Right renal cortex interstitium (tissue), 3 donors: ENCODE data around the gene SENP5. TPM values are rescaled to one million over a fixed set of nuclear protein-coding genes. Genes with fewer than 3 reads are reported as not detected.

Experiments used
- DNase-seq, 3 donors: peaks; one replicate each; pipeline ENCODE4 v3.0.0-alpha.2; 2013; ENCODE audit warnings: low read depth in 3 of 3, low spot score in 2 of 3
- polyA plus RNA-seq, 3 donors: library from polyadenylated mRNA; unstranded; fragments of 120-200 nt; gene quantifications; one replicate each; pipeline ENCODE4 v1.2.1, GENCODE V29; 2013; ENCODE audit not compliant: insufficient read length in 3 of 3

The SENP5 gene
- polyA plus RNA-seq, 3 donors = 17.0 to 20.0 (median 19.4) TPM

DNA sequence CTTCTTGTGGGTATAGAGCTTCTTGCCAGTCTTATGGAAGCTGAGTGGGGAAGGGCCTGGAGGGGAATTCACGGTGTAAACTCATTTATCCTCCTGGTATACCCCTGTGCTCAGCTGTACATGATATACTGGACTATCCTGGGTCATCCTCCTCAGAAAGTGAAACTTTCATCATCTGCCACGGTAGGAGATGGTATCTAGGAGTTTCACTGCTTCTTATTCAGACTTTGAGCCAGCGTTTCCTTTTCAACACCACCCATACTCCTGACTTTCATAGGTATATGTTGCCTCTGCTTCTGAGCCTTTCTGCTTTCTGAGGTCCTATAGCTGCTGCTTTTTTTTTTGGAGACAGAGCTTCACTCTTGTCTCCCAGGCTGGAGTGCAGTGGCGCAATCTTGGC, 15.6 kb downstream of the SENP5 start:
- no peak for DNase-seq

- no peak for DNase-seq
These were observed 18.4 kb downstream of the SENP5 start for GRCh38 chr3:196886144-196886543.

DNA sequence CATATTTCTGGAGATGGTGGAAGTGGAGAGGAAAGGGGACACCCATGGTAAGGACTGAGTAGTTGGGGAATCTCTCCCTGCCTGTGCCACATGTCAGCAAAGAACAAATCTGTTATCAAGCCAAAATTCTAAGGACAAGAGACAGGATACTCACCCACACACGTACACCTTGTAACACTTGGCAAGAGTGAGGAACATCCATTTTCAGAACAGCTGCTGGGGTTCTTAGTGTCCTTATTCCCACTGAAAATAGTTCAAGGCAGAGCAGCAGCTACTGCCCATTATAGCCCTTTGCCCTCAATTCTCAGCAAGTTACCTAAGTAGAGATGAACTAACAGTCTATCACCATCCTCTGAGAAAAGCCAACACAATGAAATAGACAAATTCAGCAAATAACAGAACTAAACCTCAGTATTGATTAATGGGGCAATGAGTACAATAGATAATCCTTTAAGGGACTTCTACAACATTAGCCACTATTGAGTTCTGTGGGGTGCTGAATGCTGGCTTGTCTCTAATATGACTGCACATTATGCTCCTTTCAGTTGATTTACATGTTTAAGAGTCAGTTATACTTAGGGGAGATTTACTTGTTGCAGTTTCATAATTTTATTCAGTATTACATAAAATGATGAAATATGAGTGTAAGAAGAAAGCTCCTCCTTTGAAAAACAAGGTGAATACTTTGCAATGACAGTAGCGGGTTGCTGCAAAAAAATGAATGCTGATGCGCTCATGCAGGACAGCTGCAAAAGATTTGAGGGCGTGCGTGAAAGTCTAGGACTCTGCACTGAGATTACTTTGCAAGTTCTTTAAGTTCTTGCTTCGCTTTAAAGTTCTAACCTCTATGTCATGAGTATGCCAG, 22.4 kb downstream of the SENP5 start:
- DNase-seq = no peak

- DNase-seq = no peak
These were observed 27.0 kb downstream of the SENP5 start for GRCh38 chr3:196894557-196895295.

- DNase-seq = no peak
These were observed 28.5 kb downstream of the SENP5 start for GRCh38 chr3:196896229-196896628.

- DNase-seq = no peak
These were observed 34.0 kb downstream of the SENP5 start for GRCh38 chr3:196901768-196902167.

DNA sequence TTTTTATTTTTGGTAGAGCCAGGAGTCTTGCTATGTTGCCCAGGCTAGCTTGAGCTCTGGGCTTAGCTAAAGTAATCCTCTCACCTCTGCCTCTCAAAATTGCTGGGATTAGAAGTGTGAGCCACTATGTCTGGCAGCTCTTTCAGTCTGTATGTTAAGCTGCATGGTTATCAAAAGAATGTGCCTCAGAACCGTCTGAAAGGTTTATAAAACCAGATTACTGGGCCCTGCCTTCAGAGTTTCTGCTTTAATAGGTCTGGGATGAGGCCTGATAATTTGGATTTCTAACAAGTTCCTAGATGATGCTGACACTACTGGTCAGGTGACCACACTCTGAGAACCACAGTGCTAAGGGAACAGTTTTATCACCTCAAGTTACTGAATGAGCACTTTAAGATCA, 34.6 kb downstream of the SENP5 start:
- no peak for DNase-seq

- no peak for DNase-seq
These were observed 36.0 kb downstream of the SENP5 start for GRCh38 chr3:196903740-196904139.

DNA sequence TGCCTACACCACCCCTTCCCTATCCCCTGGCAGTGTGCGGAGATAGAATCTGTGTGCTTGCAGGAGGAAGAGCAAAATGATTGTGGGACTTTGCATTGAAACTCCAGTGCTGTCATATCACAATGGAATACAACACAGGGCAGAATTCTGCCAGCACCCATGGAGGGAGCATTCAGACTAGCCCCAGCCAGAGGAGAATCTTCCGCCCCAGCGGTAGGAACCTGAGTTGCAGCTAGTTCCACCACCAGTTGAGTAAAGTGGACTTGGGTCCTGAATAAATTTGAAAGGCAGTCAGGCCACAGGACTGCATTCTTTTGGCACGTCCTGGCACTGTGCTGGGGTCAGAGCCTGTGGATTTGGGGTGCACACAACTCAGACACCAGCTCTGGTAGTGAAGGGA, 47.1 kb downstream of the SENP5 start:
- DNase-seq = no peak

- no peak for DNase-seq
These were observed 47.7 kb downstream of the SENP5 start for GRCh38 chr3:196915375-196915774.

GRCh38 chr3:196916221-196916620, 48.5 kb downstream of the SENP5 start:
- no peak for DNase-seq

DNA sequence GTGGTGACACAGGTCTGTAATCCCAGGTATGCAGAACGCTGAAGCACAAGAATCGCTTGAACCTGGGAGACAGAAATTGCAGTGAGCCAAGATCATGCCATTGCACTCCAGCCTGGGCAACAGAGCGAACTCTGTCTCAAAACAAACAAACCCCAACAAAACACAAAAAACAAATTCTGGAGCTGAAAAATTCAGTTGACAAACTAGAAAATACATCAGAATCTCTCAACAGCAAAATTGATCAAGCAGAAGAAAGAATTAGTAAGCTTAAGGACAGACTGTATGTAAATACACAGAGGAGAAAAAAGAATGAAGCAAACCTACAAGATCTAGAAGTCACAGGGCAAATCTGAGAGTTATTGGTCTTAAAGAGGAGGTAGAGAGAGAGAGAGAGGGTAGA, 49.3 kb downstream of the SENP5 start:
- DNase-seq = no peak

GRCh38 chr3:196918968-196919367, 51.2 kb downstream of the SENP5 start:
- no peak for DNase-seq

DNA sequence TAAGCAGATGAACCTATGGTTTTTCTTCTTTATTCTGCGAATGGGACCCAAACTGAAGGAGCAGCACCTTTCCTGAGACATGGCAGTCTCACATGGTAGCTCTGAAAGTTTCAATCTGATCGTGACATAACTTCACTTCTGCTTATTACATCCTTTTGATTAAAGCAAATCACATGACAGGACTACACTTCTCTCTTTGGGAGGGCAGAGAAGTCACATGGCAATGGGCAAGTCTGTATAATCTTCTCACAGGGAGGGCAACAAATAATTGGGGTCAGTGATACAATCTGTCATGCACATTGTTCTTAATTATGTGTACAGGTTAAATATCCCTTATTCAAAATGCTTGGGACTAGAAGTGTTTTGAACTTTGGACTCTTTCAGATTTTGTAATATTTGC, 53.0 kb downstream of the SENP5 start:
- no peak for DNase-seq

- DNase-seq = no peak
These were observed 60.1 kb downstream of the SENP5 start for GRCh38 chr3:196927571-196928453.

GRCh38 chr3:196931157-196931556, 63.4 kb downstream of the SENP5 start:
- DNase-seq = no peak

DNA sequence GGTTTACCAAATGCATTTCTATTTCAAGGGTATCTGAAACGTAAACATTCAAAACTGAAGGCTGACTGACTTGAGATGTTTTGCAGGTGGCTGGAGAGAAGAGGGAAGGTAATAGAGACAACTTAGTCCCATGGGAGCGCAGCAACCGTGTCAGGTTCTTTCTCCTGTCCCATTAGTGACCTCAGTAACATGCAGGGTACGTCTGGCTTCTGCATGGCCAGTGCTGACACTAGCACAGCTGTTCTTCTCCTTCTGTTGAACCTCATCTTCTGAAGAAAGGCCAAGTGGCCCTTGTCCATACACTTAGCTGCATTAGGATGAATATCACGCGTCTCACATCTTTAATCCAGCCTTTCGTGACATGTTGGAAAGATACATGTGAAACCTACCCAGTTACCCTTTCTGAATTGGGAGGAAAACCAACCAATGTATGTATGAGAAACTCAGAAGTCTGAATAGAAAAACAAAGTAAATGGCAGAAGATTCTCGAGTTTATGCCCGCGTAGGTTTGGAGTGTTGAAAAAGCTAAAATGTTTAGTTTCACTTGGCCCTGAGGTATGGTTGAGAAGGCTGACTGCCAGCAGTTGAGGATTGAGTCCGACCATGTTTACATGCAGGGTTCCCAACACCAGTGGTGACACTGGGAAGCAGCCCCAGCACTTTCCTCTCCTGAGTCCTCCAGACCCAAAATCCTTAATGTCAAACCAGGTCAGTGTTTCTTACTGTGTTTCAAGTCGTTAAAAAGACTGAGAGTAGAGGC, 64.3 kb downstream of the SENP5 start:
- no peak for DNase-seq

GRCh38 chr3:196932600-196932999, 64.9 kb downstream of the SENP5 start:
- DNase-seq = no peak

DNA sequence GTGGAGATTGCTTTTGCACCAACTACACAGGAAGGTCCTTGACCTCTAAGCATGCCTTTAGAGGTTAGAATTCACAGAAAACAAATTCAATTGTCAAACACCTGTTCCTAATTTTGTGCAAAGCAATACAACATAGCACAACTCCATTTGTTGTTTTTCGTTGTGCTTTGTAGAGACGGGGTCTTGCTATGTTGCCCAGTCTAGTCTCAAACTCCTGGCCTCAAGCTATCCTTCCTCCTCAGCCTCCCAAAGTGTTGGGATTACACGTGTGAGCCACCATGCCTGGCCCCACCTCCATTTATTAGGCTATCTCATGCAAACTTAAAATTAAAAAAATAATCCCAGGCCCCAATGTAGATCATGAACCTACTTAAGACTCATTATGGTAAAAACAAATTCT, 68.6 kb downstream of the SENP5 start:
- no peak for DNase-seq

GRCh38 chr3:196938124-196938523, 70.4 kb downstream of the SENP5 start:
- DNase-seq = no peak
